GM18508 (cell line): ENCODE measurements around the gene KCNN4.

ENCODE experiments used
- ATAC-seq: cut with Tn5 transposase; IDR thresholded peaks from one replicate; pipeline ENCODE4 v1.9.1; 2021; ENCODE audit warnings: moderate number of reproducible peaks; ENCODE audit not compliant: insufficient read depth, unreplicated experiment

Gene KCNN4

DNA sequence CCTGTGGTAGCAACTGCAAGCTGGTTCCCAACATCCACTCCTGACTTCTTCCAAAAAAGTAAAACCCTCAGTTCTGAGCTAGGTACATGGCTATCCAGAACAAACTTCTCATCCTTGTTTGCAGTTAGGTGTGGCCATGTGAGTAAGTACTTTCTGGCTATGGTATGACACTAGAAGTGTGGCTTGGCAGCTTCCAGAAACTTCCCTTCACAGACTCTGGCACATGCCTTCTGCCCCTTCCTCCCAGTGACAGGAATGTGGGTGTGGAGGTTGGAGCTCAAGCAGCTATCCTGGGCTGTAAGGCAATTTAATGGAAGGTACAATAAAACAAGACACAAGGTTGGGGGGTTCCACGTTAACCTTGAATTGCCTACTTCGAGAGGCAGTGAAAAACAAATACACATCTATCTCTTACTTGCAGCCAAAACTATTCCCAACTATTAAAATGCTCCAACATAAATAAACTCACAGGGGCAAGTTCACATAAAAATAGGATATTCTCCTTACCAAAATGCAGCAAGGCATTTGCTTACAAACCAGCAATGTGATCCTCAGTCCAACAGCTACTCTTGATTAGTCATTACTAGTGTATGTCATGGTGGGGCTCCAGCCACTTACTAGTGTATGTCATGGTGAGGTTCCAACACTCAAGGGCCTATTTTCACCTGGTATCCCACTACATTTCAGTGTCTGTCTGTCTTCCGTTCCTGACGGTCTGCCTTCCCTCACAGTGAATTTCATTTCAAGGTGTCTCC is 29.1 kb downstream of the KCNN4 start:
- no peak for ATAC-seq

DNA sequence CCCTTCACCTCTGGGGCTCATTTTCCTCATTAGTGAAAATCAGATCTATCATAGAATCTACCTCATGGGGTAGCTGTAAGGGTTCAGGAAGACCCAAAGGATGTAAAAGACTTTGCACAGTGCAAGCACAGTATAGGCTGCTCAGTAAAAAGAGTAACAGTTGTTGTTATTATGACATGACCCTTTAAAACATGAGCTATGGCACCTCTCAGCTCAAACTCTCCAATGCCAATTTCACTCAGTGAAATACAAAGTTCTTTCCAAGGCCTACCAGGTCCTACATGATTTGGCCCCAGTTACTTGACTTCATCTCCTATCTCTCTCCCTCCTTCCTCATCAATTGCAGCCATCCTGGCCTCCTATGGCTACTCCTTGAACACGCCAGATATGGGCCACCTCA is 30.9 kb downstream of the KCNN4 start:
- no peak for ATAC-seq

DNA sequence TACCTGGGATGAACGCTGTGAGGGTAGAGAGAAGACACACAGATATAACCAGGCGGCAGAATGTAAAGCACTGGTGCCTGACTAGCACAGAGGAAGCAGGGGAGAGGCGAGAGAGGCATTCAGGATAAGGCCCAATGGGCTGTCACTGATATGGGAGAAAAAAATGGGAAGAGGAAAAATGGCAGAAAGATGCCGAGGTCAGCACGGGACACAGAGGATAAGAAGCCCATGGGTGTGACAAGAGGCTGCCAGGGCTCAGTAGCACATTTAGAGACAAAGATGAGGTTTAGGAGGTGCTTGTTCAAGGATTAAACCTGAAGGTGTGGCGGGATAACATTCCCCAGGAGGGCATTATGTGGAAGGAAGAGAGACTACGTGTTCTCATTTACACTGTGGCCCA is 31.6 kb downstream of the KCNN4 start:
- no peak for ATAC-seq

DNA sequence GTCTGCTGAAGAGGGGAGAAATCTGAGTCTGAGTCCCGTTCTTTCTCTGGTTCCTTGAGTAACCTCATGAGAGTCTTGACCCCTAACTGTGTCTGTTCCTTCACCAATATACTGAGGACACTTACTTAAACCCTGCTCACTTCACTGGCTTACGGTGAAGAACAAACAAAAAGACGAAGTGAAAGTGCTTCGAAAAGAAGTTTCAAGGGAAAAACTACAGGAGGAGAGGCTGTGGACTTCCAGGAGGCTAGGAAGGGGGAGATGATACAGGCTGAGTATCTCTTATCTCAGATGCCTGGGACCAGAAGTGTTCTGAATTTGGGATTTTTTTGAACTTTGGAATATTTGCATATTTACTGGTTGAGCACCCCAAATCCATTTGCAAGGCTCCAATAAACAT is 32.1 kb downstream of the KCNN4 start:
- no peak for ATAC-seq

DNA sequence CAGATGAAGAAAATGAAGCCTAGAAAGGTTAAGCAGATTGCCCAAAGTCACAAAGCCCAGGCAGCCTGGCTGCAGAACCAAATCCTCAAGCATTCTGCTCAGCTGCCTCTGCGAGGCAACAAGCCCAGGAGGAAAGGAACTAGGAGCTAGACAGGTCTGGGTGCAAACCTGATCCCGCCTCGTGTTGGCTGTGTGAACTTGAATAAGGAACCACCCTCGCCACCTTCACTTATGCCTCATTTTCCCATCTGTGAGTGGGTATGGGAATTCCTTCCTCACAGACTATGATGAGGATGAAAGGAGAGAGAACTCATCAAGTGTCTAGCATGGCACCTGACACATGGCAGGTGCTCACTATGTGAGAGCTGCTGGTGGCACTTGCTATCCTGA is 32.6 kb downstream of the KCNN4 start:
- no peak for ATAC-seq

DNA sequence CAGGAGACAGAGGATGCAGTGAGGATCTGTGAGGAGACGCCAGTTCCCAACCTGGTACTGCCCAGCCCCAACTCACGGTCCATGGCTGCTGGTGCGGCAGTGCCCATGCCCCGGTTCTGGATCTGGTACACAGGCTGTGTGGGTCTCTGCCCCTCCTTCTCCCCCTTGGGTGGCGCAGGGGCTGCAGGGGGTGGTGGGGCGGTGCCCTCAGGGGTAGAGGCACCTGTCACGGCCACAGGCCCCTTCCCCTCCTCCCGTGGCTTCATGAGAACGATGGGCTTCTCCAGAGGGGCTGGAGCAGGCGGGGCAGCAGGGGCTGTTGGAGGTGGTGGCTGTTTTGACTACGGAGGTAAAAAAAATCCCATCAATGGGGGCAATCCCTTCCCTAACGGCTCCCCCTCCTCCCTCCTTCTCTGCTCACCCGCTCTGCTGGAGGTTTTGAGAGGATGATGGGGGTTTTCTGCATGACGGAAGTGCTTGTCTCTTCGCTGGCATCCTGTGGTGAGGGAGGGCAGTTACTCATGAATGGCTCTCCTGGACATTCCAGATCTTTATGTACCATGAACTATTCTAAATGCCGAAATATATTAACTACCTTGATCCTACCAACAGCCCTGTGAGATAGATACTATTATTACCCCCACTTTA is 33.1 kb downstream of the KCNN4 start:
- ATAC-seq = no peak

DNA sequence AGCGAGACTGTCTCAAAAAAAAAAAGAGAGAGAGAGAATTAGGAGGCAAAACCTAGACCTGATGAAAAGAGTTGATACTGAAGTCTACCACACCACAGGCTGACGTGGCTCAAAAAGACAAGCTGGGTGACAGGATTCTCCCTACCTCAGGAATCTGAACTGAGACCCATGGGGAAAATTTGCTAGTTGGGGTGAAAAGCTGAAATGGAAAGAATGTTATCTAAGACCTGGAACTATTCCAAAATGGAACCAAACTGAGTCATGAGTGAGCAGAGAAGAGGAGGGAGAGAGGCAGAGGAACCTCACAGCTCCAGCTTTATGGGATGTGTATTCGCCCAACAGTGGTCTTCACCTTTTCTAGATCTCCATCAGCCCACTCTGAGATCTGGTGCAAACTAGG is 37.7 kb downstream of the KCNN4 start:
- ATAC-seq = no peak

DNA sequence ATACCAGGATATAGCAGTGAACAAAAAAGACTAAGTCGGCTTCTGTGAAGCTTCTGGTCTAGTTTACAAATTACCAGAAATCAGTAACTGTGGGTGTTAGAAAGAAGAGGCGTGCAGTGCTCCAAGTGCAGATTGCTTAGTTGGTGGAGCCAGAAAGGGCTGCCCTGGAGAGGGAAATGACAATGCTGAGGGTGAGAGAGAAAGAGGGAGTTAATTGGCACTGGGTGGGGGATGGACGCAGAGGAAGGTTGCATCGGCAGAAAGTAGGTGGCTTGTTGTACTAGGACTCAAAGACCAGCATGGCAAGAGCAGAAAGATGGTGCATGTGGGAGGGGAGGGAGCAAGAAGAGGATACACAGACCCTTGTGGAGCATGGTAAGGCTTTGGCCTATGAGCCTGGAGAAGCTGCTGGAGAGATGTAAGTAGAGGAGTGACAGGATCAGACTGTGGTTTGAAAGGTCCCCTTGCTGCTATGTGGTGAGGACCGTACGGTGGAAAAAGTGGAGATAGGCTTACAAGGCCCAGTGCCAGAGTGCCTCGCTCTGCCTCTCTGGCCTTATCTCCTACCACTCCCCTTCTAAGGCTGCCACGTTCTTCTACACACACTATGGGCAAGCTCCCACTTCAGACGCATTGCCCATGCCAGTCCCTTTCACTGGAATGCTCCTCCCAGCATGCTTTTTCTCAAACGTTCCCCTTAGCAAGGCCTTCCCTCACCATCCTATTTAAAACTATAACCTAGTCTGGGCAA is 39.5 kb downstream of the KCNN4 start:
- ATAC-seq = no peak

DNA sequence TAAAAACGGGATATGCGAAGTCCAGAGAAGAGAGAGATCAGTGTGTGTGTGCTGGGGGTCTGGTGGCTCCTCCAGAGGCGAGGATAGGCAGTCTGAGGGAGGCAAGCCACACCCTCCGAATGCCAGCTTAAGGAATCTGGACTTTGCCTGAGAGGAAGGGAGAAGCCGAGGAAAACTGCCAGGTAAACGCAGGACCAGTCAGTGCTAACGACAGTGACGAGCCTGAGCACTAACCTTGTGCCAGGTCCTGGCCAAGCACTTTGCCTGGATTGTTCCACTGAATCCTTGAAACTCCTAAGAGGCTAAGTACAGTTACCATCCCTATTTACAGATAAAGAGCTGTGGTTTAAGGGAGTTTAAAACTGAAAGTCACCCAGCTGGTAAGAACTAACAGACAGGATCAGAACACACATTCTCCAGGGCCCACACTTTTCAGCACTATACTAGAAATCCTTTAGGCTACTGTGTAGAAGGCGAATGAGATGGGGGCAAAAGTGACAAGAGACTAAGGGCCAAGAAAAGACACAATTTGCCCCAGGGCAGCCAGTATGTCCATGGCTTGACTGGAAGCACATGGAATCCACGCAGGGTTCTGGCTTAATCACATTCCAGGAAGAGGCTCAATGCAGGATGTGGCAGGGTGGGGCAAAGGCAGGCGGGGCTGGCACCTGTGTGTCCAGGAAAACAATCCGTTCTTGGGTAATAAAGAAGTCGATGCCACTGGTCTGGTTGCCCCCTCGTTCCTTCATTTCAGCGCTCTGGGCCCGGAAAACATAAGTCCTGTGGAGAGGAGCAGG is 41.1 kb downstream of the KCNN4 start:
- no peak for ATAC-seq

DNA sequence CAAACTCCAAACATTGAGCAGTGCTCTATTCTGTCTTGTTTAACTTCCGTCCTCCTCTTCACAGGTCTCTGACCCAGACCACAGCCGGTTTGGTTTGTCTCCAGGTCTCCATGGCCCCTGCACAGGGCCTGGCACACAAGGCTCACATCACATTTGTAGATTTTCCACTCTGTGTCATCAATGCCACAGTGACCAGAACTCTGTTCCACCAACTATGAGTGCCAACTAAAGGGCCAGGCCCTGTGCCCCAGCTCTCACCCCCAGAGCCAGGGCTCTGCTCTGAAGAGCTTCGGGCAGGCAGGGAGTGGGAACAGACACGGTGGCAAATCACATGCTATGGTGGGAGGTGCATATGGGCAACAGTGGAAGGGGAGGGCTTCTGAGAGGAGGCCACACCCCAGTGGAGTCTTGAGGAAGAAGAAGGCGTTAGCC is 42.0 kb downstream of the KCNN4 start:
- ATAC-seq = no peak

DNA sequence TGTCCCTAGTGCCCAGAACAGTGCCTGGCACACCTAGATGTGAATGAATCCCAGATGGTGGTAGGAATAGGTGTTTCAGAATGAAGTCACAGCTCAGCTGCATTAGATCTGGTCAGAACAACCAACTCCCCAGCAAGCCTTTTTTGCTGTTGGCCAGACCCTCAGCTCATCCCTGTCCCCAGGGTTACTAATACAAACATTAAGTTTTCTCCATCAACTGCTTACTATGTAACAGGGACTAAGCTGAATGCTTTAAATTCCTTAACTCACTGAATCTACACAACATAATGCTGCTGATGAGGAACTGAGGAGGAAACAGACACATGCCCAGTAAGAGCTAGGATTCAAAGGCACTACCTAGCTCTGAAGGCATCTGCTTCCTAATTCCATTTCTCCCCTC is 44.8 kb downstream of the KCNN4 start:
- ATAC-seq = no peak

DNA sequence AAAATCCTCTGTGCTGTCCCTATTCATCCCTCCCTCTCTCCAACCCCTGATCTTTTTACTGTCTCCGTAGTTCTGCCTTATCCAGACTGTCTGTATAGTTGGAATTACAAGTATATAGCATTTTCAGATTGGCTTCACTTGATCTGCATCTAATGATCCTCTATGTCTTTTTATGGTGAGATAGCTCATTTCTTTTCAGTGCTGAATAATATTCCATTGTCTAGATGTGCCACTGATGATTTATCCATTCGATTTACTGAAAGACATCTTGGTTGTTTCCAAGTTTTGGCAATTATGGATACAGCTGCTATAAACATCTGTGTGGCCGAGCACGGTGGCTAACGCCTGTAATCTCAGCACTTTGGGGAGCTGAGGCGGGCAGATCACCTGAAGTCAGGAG is 45.8 kb downstream of the KCNN4 start:
- no peak for ATAC-seq

DNA sequence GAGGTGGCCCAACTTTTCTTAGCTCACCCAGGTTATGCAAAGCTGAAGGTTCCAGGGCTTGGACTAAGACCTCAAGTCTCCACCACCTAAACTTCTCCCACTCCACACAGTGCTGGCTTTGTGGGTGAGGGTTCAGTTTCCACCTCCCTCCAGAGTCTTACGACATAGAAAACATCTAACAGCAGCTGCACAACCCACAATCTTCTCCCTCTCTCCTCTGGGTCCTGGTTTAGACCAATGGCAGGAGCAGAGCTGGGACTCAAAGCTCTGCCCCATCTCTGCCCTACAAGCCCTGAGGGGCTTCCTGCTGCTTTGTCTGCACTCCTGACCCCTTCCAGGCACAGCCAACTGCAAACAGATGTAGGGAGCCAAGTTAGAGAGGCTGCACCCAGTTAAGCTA is 48.9 kb downstream of the KCNN4 start:
- no peak for ATAC-seq

DNA sequence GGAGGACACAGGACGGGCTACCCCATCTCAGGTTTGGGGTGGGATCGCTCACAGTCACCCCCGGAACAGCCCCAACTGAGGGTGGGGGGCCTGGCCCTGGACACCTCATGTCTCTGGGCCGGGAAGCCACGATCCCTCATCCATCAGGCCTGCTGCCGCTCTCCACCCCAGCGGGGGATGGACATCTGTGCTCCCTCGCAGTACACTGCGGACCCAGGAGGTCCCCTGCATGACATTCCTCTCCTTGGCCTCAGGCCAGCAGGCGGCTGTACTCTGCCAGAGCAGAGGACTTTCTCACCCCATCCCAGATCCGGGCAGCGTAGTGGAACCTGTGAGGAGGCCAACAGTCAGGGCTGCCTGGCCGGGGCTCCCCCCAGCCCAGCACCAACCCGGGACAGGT is 49.4 kb downstream of the KCNN4 start:
- ATAC-seq = no peak

DNA sequence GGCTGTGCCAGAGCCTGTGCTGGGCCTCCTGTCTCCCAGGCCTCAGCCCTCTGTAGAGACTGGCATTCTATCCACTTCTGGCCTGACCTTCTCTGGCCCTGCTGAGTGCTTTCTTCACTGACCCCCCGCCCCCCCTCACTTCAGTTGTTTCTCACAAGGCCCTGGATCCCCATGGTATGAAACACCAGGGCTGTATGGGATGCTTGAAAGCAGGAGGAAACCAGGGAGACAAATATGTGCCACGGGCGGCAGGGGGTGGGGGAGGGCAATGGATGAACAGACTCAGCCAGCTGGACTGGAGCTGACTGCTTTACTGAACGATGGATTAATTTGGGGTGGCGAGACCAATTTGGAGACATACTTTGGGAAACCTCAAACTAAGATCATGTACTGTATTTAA is 50.9 kb downstream of the KCNN4 start:
- ATAC-seq = no peak

DNA sequence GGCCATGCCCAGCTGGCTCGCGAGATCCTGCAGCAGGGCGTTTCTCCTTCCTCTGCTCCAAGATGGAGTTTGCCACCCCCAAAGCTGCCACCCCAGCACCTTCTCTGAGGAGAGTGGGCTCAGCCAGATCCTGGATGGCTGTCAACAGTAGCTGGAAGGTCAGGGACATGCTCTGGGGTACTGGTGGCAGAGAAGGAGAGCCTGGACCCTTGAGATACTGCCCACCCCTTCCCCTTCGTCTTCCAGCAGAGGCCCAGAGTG is 53.2 kb downstream of the KCNN4 start:
- no peak for ATAC-seq

DNA sequence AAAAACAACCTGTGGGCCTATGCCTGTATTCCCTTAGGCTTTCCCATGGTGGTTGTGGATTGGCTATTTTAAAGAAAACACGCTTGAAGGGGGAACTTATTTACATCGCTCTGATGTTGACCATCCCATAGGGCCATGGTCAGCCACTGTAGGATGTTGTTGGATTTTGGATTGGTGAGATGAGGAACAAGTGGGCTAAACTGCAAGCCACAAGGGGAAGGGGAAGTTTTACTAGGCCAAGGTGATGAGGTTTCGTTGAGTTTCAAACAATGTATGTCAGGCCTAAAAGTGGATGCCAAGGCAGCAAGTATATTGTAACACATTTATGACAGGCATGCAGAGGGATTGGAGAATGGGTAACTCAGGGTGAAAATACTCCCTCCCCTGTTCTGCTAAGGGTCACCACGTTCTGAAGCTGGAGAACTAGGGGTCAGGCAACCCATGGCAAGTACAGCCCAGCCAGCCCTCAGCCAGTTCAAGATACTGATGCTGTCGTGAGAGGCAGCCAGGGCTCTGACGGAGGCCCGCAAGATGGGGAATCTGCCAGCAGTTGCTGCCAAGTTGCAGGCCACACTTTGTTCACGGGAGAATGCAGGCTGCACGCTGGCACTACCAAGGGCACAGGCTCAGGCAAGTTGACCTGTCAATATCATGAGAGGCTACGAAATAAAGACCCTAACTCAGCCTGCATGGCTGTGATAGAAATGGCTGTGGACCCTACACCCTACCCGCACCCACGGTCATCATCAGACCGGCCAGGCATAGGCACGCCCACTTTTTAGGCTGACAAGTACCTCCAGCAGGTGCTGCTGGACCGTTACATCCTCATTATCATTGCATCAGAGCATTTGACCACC is 53.8 kb downstream of the KCNN4 start:
- no peak for ATAC-seq

DNA sequence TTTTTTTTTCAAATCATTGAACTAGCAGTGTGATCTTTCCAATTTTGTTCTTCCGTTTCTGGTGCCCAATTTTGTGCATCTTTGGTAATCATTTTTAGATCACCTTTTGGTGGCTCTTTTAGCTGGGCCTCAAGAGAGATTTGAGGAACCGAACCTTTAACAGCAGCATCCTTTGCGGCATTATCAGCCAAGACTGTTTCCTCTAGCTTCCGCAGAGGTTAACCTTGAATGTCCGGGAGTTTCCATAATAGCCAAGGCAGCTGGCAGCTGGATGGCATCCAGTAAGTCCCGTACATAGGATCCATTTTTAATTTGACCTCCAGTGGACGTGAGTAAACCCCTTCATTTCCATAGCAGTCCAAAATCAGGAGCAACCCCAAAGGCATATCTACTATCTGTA is 55.3 kb downstream of the KCNN4 start:
- no peak for ATAC-seq

DNA sequence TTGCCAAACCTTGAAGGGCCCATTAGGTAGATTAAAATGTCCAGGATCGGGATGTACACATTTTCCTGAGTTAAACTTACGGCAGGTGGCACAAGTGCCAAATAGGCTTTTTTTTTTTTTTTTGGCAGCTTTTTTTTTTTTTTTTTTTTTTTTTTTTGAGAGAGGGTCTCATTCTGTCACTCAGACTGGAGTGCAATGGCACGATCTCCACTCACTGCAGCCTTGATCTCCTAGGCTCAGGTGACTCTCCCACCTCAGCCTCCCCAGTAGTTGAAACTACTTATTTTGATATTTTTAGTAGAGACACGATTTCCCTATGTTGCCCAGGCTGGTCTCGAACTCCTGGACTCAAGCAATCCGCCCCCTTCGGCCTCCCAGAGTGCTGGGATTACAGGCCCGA is 55.9 kb downstream of the KCNN4 start:
- no peak for ATAC-seq

DNA sequence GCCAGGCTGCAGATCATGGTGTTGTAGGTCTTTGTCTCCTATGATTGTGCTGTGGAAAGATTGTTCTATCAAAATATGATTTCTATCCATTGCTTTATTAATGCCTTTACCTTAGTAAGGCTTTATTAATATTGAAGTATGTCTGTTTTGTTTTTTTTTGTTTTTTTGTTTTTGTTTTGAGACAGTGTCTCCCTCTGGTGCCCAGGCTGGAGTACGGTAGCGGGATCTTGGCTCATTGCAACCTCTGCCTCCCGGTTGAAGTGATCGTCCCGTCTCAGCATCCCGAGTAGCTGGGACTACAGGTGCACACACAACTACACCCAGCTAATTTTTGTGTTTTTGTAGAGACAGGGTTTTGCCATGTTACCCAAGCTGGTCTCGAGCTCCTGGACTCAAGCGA is 57.2 kb downstream of the KCNN4 start:
- no peak for ATAC-seq
